PC-3 (cell line): ENCODE measurements around the gene RGS17.

ENCODE experiments used
- CTCF ChIP-seq: fragments of 300-600 bp; sonication (generic); conservative IDR thresholded peaks from 2 replicates; pipeline ENCODE4 v1.5.1; 2017; ENCODE audit warnings: antibody characterized with exemption, low read depth, mild to moderate bottlenecking, low read length
- EZH2 ChIP-seq: fragments of 300-600 bp; sonication (generic); IDR thresholded peaks from one replicate; pipeline ENCODE4 v1.6.1; 2017; ENCODE audit warnings: antibody characterized with exemption, mild to moderate bottlenecking, low read length; ENCODE audit not compliant: unreplicated experiment
- EZH2phosphoT487 ChIP-seq: fragments of 300-600 bp; sonication (generic); IDR thresholded peaks from 2 replicates; pipeline ENCODE4 v1.6.1; 2018; ENCODE audit warnings: mild to moderate bottlenecking, antibody characterized with exemption, low read length, borderline replicate concordance

- TF ChIP-seq EZH2 (no peak), CTCF (no peak), EZH2phosphoT487 (no peak)
Observed at GRCh38 chr6:153096792-153097191, 34.3 kb downstream of the RGS17 start.
